ENCODE data around the gene PHACTR3. TPM values are rescaled to one million over a fixed set of nuclear protein-coding genes. Genes with fewer than 3 reads are reported as not detected.

PHACTR3 gene
- total and polyA plus RNA-seq, 10 donors = 1.4 to 15.0 (median 8.6) TPM

- H3K36me3 ChIP-seq = no peaks in the 10 kb centered on the region
- no peaks in the 10 kb centered on the region for H3K4me1 ChIP-seq
- no peak for DNase-seq
- WGBS, 5 donors = 26 to 34% (median 29%) methylated on average over 5 of the region's 5 CpGs
- peaks cover 0 to 11% (median 0%) of the 10 kb centered on the region in 7 donors for H3K27me3 ChIP-seq (replicated peaks in 1 of 7)
- peaks cover 3 to 22% (median 14%) of the 10 kb centered on the region in 8 donors for H3K9me3 ChIP-seq
- TF ChIP-seq POLR2A (IDR thresholded peaks at IDR 0.05) = no peak
- no peak for TF ChIP-seq CTCF (IDR thresholded peaks at IDR 0.05 in 8 of 11, conservative IDR thresholded peaks at IDR 0.05 in 3 of 11)
- no peak for TF ChIP-seq POLR2AphosphoS5 (IDR thresholded peaks at IDR 0.05)
- no peak overlapping the region for H3K4me3 ChIP-seq
- H3K27ac ChIP-seq = no peak overlapping the region
- intact Hi-C loops (cut with DNase I; ENCODE audit: low total_unique reads) = no loop called here
Observed at GRCh38 chr20:59804347-59804746, 200.0 kb downstream of the PHACTR3 start.

GRCh38 chr20:59804871-59805665 lies 200.7 kb downstream of the PHACTR3 start:
- Histone ChIP-seq H3K36me3 (no peaks in the 10 kb centered on the region), H3K4me1 (no peaks in the 10 kb centered on the region), H3K4me3 (no peak overlapping the region), H3K27ac (no peak overlapping the region), H3K9me3 (peaks cover 3 to 14% (median 12%) of the 10 kb centered on the region in 8 donors), H3K27me3 (replicated peaks in 1 of 7) (peaks cover 0 to 11% (median 0%) of the 10 kb centered on the region in 7 donors)
- WGBS, 5 donors = 81 to 88% (median 85%) methylated on average over 7 to 9 of the region's 9 CpGs
- peak; percentile 30 for DNase-seq
- intact Hi-C loops (cut with DNase I; ENCODE audit: low total_unique reads) = no loop called here
- TF ChIP-seq POLR2AphosphoS5 (IDR thresholded peaks at IDR 0.05) (no peak), POLR2A (IDR thresholded peaks at IDR 0.05) (no peak), CTCF (IDR thresholded peaks at IDR 0.05 in 8 of 11, conservative IDR thresholded peaks at IDR 0.05 in 3 of 11) (no peak)

GRCh38 chr20:59805786-59806577 lies 201.6 kb downstream of the PHACTR3 start:
- peak; percentile 70 for DNase-seq
- H3K9me3 ChIP-seq = peaks cover 0 to 5% (median 3%) of the 10 kb centered on the region in 8 donors
- H3K36me3 ChIP-seq = no peaks in the 10 kb centered on the region
- WGBS, 5 donors = 79 to 87% (median 81%) methylated on average over 21 to 26 of the region's 26 CpGs
- intact Hi-C loops (cut with DNase I; ENCODE audit: low total_unique reads) = no loop called here
- H3K27me3 ChIP-seq (replicated peaks in 1 of 7) = peaks cover 0 to 11% (median 0%) of the 10 kb centered on the region in 7 donors
- no peaks in the 10 kb centered on the region for H3K4me1 ChIP-seq
- no peak overlapping the region for H3K27ac ChIP-seq
- no peak for TF ChIP-seq CTCF (IDR thresholded peaks at IDR 0.05 in 8 of 11, conservative IDR thresholded peaks at IDR 0.05 in 3 of 11)
- no peak for TF ChIP-seq POLR2A (IDR thresholded peaks at IDR 0.05)
- no peak for TF ChIP-seq POLR2AphosphoS5 (IDR thresholded peaks at IDR 0.05)
- H3K4me3 ChIP-seq = no peak overlapping the region

- no peaks in the 10 kb centered on the region for H3K4me1 ChIP-seq
- H3K27me3 ChIP-seq (replicated peaks in 1 of 7) = peaks cover 0 to 11% (median 0%) of the 10 kb centered on the region in 7 donors
- no peaks in the 10 kb centered on the region for H3K9me3 ChIP-seq
- intact Hi-C loops (cut with DNase I; ENCODE audit: low total_unique reads) = no loop called here
- H3K4me3 ChIP-seq = no peak overlapping the region
- no peak overlapping the region for H3K27ac ChIP-seq
- DNase-seq = no peak
- WGBS, 5 donors = 88 to 95% (median 93%) methylated on average over 10 of the region's 10 CpGs
- no peaks in the 10 kb centered on the region for H3K36me3 ChIP-seq
- no peak for TF ChIP-seq CTCF (IDR thresholded peaks at IDR 0.05 in 8 of 11, conservative IDR thresholded peaks at IDR 0.05 in 3 of 11)
- no peak for TF ChIP-seq POLR2A (IDR thresholded peaks at IDR 0.05)
- TF ChIP-seq POLR2AphosphoS5 (IDR thresholded peaks at IDR 0.05) = no peak
Observed at GRCh38 chr20:59806578-59806975, 202.2 kb downstream of the PHACTR3 start.

Measured in spleen (tissue), 11 donors.